ENCODE results near the gene PDGFD. TPM values are rescaled to one million over a fixed set of nuclear protein-coding genes. Genes with fewer than 3 reads are reported as not detected.

PDGFD gene
- polyA plus RNA-seq, 1 of the 3 experiments (the other 2 are of a cell fraction): 4.8 TPM

DNA sequence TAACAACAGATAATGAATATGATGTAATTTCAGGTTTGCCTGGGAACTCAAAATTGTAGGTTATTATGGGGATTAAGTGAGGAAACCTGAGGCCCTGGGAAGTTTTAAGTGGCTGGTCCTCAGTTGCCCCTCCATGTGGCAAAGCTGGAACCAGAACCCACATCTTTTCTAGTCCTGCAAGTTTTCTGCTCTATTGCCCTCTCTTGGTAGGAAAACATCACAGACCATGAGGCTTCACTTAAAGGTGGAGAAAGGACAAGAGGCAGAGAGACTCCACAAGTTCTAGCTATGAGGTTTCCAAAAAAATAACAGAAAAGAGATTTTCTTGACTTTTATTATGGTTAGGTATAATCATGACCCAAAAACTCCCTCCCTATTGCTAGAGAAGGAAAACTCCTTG, 243.0 kb downstream of the PDGFD start:
- H3K9me3 ChIP-seq: no peaks in the 10 kb centered on the region
- no peak for DNase-seq
- TF ChIP-seq REST (IDR thresholded peaks at IDR 0.05; ENCODE audit: low read depth, low read length) (no peak), NFIC (IDR thresholded peaks at IDR 0.05; ENCODE audit: borderline replicate concordance) (no peak), GABPA (IDR thresholded peaks at IDR 0.05; ENCODE audit: low read depth) (no peak), RAD21 (IDR thresholded peaks at IDR 0.05; ENCODE audit: low read length) (peak; percentile 25; the same call in 1 of the 2 replicates), FOXJ3 (CRISPR knock-in tag; IDR thresholded peaks at IDR 0.05) (no peak), ELF1 (IDR thresholded peaks at IDR 0.05) (no peak), CHD2 (IDR thresholded peaks at IDR 0.05; ENCODE audit: low read length, partially characterized antibody) (no peak)
- TF ChIP-seq, protein P1, sequence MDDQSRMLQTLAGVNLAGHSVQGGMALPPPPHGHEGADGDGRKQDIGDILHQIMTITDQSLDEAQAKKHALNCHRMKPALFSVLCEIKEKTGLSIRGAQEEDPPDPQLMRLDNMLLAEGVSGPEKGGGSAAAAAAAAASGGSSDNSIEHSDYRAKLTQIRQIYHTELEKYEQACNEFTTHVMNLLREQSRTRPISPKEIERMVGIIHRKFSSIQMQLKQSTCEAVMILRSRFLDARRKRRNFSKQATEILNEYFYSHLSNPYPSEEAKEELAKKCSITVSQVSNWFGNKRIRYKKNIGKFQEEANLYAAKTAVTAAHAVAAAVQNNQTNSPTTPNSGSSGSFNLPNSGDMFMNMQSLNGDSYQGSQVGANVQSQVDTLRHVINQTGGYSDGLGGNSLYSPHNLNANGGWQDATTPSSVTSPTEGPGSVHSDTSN (IDR thresholded peaks at IDR 0.05): no peak
- no peak overlapping the region for H2AFZ ChIP-seq (ENCODE audit: low read depth)
- peaks cover 0 to 5% of the 10 kb centered on the region in 2 experiments; a peak in 1 of 4 replicates for H3K4me1 ChIP-seq (ENCODE audit: control insufficient read depth in 1 of 2, insufficient read depth in 2 of 2, low read depth in 1 of 2, low read length in 1 of 2)
- ChIA-PET POLR2A (no interaction called here), CTCF (no interaction called here)
- H3K9me2 ChIP-seq: no peaks in the 10 kb centered on the region
- no peaks in the 10 kb centered on the region for H3K79me2 ChIP-seq (ENCODE audit: insufficient read depth)
- no peak overlapping the region for H3K27ac ChIP-seq (ENCODE audit: low read depth in 2 of 2, low read length in 1 of 2)
- no peaks in the 10 kb centered on the region for H3K27me3 ChIP-seq (ENCODE audit: insufficient read depth)
- H3K4me2 ChIP-seq: no peak overlapping the region
- H3K36me3 ChIP-seq (replicated peaks in 1 of 2; ENCODE audit: control insufficient read depth in 1 of 2, insufficient read depth in 2 of 2, low read length in 1 of 2): no peaks in the 10 kb centered on the region
- no peak overlapping the region for H3K4me3 ChIP-seq (ENCODE audit: low read depth in 2 of 2, low read length in 1 of 2)
- no peaks in the 10 kb centered on the region for H3F3A ChIP-seq (replicated peaks; ENCODE audit: insufficient read depth)
- H3K9ac ChIP-seq: no peak overlapping the region
- no peaks in the 10 kb centered on the region for H4K20me1 ChIP-seq (ENCODE audit: insufficient read depth)

GRCh38 chr11:103920449-103920848, 243.5 kb downstream of the PDGFD start:
- POLR2A ChIA-PET: no interaction called here
- H3K36me3 ChIP-seq (replicated peaks in 1 of 2; ENCODE audit: control insufficient read depth in 1 of 2, insufficient read depth in 2 of 2, low read length in 1 of 2): no peaks in the 10 kb centered on the region
- H3K27me3 ChIP-seq (ENCODE audit: insufficient read depth): no peaks in the 10 kb centered on the region
- no peak overlapping the region for H3K4me2 ChIP-seq
- 100% methylated on average over 1 of the region's 1 CpG for WGBS (ENCODE audit: low lambda C conversion rate)
- H3K4me3 ChIP-seq (ENCODE audit: low read depth in 2 of 2, low read length in 1 of 2): no peak overlapping the region
- H3K4me1 ChIP-seq (ENCODE audit: control insufficient read depth in 1 of 2, insufficient read depth in 2 of 2, low read depth in 1 of 2, low read length in 1 of 2): peaks cover 0 to 5% of the 10 kb centered on the region in 2 experiments; a peak in 1 of 4 replicates
- no peaks in the 10 kb centered on the region for H4K20me1 ChIP-seq (ENCODE audit: insufficient read depth)
- H2AFZ ChIP-seq (ENCODE audit: low read depth): no peak overlapping the region
- H3K27ac ChIP-seq (ENCODE audit: low read depth in 2 of 2, low read length in 1 of 2): no peak overlapping the region
- CTCF ChIA-PET: no interaction called here
- no peak overlapping the region for H3K9ac ChIP-seq
- H3K79me2 ChIP-seq (ENCODE audit: insufficient read depth): no peaks in the 10 kb centered on the region
- no peaks in the 10 kb centered on the region for H3K9me3 ChIP-seq
- no peaks in the 10 kb centered on the region for H3F3A ChIP-seq (replicated peaks; ENCODE audit: insufficient read depth)
- TF ChIP-seq TCF12 (IDR thresholded peaks at IDR 0.05) (peak; percentile 20; the same call in 1 of the 2 replicates), FOSL2 (IDR thresholded peaks at IDR 0.05; ENCODE audit: borderline replicate concordance, low read depth) (peak; percentile 33; the same call in 1 of the 2 replicates), EP300 (IDR thresholded peaks at IDR 0.05; ENCODE audit: borderline replicate concordance in 1 of 2, low read depth in 1 of 2, low read length in 1 of 2) (no peak)
- no peak for DNase-seq
- H3K9me2 ChIP-seq: no peaks in the 10 kb centered on the region
